Fibroblast of gingiva (primary cell): ENCODE data around the gene SOX12.

Experiments
- DNase-seq: peaks from one replicate; pipeline ENCODE4 v3.0.0-alpha.2; 2011; ENCODE audit warnings: low read depth

SOX12 gene

DNA sequence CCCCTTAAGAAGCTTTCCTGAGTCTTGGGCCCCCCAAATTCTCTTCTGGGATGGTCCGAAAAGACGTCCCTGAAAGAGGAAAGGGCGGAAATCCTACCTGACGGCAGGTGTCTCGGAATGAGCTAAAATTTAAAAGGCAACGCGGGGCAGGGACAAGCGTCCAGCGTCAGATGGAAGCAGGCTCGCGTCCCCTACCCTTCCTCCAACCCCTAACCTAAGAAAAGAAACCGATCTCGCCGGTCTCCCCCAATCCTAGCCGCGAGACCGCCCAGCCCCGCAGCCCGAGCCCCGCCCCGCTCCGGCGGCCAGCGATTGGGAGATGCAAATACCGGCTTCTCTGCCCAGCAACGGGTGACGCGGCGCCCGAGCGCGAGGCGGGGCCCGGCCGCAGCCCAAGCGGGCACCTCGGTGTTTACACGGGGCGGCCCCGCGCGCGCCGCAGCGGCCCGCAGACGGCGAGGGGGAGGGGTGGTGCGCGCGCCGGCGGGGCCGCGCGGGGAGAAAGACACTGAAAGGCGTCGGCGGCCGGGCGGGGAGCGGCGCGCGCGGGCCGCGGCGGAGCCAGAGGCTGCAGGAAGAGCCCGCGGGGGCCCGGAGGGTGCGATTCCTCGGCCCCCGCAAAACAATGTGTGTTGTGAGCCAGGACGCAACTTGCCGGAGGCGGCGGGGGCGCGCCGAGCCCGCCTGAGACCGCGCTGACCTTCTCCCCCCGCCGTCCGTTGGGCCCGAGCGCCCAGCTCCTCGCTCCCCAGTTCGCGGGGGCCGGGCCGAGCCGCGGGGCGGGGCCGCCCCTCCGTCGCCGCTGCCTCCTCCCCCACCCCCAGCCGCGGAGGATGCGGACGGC is at the start of gene SOX12:
Gene SOX12 (plus strand): TSS at position 508 of the 844 bp plus-strand sequence. CDS start 373 bp downstream, outside the sequence.
- DNase-seq, result peak; percentile 88

DNA sequence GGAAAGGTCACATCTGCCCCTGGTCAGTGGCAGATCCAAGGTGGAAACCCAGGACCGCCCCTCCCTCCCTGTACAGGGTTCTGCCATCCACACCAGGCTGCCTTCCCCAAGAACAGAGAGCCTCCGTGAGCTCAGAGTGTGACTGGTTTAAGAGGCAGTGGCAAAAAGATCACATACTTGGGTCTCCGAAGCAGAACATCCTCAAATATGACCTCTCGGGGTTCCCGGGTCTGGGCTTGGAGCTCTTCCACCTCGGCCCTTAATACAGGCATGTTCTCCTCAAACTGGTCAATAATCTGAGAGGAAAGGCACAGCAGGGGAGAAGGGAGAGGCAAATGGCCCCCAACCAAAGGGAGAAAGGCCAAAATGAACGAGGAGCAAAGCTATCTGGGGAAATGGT is 49.6 kb upstream of the SOX12 start:
- no peak for DNase-seq

DNA sequence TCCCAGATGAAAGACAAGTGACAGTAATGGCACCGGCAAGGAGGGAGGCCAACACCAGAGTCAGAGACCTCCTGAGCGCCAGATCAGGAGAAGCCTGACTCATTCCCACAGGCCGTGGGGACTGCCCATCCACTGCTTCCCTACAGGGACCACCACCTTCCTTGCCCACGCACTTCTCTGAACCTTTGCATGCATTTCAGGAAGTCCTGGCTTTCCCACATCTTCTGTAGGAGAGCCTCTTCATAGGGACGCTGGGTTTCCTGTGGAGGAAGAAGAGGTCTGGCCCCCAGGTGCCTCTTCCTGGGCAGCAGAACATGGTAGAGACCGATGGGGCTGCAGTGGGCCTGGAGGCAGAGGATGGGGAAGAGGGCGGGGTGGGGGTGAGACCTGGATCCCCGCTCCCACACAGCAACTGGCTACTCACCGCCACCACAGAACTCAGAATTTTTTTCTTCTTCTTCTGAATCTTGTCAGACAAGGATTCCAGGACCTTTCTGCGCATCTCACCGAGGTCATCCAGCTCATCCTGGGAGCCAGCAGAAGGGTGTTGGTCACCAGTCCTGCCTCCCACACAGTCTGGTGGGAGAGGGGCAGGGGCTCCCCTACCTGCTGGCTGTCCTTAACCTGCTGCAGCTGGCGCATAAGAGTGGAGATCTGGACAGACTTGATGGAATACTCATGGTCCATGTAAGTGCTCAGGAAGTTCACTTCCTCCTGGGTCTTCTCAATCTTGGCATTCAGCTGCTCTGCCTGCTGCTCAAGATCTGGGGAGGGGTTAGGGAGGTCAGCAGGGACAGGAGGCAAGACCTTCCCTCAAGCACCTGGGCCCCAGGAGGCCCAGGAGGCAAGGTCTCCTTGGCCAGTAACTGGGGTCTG is 48.5 kb upstream of the SOX12 start:
- DNase-seq, result no peak

DNA sequence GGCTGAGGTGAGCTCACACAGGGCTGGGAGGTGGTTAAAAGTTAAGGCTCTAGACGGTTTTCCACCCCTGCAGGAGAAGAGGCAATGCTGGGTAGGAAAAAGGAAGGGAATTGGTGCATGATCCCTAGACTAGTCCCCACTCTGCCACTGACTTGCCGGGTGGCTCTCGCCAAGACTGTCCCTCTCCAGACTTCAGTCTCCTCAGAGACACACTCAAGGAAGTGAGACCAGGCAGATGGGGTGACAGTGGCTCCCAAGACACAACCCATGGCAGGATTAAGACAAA is 47.9 kb upstream of the SOX12 start:
- DNase-seq, result no peak

DNA sequence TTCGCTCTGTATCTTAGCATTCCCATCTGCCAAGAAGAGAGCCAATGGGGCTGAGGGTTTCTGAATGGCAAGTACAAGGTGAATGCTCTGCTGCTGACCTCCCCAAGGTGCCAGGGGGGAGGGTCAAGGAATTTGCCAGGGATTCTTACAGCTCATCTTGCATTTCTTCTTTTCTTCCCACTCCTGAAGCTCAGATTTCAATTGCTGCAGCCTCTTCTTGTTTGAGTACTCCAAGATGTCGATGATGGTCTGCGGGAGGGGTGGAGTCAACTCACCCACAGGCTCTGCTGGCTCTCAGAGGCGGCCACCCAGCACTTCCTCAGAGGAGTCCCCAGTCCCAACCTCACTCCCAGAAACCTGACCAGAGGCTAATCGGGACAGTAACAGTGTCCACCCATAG is 47.2 kb upstream of the SOX12 start:
- no peak for DNase-seq

DNA sequence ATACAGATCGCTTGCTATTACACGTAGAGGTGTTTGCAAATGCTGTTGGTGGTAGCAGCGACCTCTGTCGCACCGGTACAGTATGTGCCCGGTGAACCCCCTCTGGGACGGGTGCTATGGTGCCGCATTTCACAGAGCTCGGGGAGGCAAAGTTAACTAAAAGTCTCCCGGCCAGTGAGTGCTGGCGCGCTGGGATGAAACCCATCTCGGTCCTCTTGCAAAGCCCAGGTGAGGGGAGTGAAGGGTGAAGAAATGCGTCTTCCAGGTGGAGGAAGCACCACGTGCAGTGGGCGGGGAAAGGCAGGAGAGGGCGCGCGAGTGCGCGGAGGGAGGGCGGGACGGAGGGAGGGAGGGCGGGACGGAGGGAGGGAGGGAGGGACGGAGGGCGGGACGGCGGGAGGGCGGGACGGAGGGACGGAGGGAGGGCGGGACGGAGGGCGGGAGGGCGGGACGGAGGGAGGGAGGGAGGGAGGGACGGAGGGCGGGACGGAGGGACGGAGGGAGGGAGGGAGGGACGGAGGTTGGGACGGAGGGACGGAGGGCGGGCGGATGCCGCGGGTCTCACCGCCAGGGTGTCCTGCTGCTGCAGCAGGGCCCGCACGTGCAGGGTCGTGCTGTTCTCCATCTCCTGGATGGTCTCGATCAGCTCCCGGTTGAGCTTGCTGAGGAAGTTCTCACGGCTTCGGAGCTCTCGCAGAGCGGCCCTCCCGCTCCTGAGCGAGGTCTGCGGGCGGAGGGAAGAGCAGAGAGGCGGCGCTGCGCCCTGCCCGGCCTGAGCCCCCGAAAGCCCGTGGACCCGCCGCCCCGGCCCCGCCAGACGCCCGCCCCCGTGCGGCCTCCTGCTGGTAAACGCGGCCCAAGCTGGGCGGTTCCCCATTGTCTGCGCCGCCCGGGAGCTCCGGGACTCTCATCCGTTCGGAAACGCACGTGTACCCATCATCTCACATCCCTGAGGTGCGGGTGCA is 46.5 kb upstream of the SOX12 start:
- peak; percentile 67 for DNase-seq

DNA sequence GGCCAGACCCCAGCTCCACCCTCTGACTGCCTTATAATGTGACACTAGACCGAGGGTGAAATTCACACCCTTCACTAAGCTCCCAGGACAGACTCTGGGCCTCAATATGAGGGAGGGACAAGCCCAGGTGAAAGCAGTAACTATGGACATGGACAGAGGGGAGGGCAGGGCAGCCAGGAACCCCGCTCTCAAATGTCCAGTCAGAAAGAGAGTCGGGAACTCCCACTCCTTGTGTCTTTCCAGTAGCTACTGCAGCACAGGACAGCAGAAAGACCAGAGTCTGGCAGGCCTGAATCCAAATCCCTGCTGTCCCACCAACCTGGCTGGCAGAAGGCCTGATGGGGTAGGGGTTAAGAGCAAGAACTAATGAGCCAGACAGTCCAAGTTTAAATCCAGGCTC is 41.2 kb upstream of the SOX12 start:
- no peak for DNase-seq

DNA sequence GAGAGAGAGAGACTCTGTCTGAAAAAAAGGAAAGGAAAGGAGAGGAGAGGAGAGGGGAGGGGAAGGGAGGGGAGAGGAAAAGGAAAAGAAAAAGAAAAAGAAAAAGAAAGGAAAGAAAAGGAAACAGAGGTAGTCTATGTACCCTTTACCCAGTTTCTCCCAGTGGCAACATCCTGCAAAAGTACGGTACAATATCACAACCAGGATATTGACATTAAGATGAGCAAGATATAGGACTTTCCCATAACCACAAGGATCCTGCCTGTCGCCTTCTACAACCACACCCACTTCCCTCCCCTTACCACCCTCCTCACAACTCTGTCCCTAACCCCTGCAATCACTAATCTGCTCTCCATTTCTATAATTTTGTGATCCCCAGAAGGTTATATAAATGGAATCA is 38.8 kb upstream of the SOX12 start:
- no peak for DNase-seq

DNA sequence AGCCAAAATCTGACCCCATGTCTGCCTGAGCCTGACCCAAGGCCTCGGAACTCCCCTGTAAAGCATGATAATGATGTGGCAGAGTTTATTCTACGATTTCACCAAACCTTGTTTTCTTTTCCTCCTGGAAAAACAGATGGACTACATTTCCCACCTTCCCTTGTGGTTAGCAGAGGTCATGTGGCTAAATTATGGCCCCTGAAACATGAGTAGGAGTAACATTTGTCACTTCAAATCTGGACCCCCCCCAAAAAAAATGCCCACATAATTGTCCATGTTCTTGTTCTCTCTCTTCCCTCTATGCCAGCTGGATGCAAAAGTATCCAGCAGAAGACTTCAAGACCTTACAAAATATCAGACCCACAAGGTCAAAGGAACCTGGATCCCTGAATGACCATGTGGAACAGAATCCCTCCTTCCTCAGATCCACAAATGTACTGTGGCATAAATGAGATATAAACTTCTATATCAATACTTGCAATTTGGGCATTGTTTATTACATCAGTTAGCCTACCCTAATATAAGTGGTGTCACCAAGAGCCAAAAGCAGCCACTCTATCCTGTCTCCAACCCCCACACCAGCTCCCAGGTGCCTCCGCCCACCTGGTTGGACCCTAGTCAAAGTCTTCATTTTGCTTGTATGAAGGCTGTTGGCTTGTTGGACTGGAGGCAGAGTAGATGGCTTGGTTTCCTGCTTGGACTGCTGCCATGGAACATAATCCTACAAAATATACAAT is 36.2 kb upstream of the SOX12 start:
- no peak for DNase-seq

DNA sequence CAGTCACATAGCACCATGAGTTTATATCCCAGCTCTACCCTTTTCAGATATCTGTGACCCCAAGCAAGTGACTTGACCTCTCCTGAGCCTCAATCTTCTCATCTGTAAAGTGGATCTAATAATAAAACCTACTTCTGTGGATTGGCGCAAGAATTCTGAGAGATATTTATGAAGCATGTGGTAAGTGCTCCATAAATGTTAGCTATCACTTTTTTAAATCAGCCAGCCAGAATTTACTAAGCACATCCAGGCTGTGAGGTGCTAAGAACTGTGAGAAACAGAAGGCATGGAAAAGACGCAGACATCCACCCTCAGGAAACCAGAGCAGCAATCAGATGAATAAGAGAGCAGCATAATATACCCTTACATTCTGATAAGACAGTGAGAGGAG is 35.7 kb upstream of the SOX12 start:
- DNase-seq, result no peak

DNA sequence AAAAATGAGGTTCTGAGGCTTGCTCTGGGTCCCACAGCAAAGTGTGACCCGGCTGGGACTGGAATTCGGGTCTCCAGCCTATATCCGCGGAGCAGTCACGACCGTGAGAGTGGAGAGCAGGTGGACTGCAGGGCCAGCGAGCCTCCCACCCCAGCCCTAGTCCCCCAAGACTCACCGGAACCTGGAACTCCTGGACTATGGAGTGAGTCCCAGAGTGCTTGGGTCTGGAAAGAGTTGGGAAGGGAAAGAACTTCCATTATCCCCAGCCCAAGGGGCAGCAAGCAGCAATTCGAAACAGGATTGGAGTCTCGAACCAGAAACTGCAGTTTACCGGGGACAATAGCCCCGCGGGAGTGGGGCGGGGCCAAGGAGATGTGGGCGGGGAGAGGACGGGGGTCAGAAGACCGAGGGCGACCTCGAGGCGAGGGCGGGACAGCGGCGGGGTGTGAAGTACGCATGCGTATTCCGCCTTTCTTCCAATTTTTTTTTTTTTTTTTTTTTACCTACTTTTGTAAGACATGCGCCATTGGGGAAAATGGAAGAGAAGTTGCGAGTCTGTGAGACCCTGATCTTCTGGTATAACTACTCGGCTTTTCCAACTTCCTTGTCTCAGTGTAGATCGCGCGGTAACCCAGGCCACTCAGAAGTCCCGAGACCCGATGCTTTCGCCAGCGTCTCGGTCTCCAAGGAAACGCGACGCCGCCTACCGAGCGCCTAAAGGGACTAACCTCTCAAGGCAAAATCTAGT is 35.1 kb upstream of the SOX12 start, which contains the start of gene C20orf96:
Gene C20orf96 (minus strand): TSS at position 667 of the 748 bp plus-strand sequence. CDS start 140 bp downstream, at position 527.
- DNase-seq, result peak; percentile 94

DNA sequence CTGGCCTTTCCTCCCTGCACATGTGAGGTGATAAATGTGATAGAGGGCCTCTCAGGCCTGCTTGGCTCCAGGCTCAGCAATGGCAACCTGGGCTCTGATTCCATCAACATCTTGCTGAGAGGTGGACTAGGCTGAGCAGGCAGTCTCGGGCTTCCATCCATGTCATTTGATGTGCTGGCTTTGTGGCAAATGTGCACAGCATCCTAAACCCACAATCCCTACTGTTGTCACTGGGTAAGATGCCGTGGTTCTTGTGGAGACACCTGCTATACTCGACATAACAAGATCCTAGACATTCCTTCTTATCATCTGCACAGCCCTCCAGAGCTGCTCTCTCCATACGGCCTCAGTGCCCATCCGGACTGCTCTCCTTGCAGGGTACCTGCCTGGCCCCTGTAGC is 30.8 kb upstream of the SOX12 start:
- DNase-seq, result no peak

DNA sequence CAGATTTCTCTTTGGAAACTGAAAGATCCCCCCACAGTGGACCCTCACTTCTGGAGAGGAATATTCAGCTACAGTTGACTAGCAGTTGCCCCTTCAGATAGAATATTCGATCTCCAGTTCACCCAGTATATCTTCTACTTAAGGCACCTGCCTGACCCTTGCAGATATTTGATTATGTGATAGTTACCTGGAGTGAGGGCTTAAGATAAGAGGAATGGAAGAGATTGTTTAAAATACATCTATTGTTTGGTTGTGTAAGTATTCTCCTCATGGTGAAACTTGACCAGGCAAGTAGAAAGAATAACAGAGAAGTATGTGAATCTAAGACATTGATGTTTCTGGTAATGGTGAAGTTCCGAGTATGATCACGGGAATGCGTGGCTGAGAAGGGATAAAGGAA is 29.5 kb upstream of the SOX12 start:
- no peak for DNase-seq

DNA sequence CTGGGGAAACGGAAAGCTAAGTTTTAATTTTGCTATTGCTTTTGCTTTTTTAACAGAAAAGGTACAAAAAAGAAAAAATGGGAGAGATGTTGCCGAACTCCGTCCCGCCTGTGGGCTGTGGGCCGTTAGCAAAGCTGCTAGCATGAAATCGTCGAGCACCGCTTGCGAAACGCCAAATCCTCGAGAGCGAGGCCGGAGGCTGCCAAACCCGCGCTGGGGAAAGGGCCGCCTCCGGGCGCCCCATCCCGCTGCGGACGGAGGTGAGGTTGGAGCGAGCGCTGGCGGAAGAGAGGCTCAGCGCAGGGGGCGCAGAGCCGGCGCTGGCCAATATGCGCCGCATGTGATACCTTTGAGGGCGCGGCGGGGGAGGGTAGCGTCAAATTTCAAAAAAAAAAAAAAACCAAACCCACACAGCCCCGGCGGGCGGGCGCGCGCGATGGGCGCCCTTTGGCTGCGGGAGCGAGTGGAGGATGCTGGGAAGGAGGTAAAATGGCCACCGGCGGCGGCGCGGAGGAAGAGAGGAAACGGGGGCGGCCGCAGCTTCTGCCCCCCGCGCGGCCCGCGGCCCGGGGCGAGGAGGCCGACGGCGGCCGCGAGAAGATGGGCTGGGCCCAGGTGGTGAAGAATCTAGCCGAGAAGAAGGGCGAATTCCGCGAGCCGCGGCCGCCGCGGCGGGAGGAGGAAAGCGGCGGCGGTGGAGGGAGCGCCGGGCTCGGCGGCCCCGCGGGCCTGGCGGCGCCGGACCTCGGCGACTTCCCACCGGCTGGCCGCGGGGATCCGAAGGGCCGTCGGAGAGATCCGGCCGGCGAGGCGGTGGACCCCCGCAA is 28.0 kb upstream of the SOX12 start, which contains the start of gene ZCCHC3:
Gene ZCCHC3 (plus strand): TSS at position 473 of the 827 bp plus-strand sequence. CDS start 17 bp downstream, at position 490.
- DNase-seq, result peak; percentile 96

DNA sequence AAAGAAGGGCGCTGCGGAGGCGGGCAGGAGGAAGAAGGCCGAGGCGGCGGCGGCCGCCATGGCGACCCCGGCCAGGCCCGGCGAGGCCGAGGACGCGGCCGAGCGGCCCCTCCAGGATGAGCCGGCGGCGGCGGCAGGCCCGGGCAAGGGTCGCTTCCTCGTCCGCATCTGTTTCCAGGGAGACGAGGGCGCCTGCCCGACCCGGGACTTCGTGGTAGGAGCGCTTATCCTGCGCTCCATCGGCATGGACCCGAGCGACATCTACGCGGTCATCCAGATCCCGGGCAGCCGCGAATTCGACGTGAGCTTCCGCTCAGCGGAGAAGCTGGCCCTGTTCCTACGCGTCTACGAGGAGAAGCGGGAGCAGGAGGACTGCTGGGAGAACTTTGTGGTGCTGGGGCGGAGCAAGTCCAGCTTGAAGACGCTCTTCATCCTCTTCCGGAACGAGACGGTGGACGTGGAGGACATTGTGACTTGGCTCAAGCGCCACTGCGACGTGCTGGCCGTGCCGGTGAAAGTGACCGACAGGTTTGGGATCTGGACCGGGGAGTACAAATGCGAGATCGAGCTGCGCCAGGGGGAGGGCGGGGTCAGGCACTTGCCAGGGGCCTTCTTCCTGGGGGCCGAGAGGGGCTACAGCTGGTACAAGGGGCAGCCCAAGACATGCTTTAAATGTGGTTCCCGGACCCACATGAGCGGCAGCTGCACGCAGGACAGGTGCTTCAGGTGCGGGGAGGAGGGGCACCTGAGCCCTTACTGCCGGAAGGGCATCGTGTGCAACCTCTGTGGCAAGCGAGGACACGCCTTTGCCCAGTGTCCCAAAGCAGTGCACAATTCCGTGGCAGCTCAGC is 27.2 kb upstream of the SOX12 start:
- peak; percentile 81 for DNase-seq

DNA sequence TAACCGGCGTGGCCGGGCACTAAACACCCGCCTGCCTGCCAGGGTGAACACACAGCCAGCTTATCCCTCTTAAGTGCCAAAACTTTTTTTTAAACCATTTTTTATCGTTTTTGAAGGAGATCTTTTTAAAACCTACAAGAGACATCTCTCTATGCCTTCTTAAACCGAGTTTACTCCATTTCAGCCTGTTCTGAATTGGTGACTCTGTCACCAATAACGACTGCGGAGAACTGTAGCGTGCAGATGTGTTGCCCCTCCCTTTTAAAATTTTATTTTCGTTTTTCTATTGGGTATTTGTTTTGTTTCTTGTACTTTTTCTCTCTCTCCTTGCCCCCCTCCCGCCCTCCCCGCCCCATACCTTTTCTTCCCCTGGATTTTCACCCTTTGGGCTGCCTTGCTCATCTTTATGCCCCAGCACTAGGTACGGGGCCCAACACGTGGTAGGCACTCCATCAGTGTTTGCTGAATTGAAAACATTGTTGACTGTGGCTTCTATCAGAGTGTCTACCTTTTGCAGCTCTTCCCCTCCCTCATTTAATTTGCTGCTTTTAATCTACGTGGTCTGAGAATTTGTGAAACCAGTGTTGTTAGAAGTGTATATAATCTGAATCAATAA is 26.5 kb upstream of the SOX12 start:
- DNase-seq, result no peak

DNA sequence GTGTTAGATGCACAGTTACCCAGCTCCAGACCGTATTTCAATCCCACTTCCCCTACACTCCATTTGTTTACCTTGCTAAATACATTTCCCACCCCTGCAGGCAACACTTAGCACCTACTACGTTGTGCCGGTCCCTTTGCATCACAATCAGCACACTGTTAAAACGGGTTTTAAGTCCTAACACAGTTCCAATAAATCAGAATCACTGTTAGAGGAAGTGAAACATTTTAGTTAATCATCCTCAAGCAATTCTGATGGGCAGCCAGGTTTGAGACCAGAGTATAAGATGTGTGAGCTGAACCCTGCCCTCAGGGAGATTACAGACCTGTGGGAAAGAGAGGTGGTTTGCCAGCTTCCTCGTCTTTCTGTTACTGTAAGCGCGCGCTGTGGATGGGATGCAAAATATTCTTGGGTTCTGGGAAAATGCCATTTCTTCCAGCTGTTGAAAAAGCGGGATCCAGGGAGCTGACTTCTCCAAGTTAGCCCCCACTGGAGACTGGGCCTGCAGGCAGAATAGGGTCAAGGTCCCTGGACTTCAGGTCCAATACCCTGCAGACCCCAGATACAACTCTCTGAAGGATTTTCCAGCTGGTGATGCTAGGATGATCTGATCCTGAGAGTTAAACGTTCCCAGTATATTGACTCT is 24.9 kb upstream of the SOX12 start:
- DNase-seq, result no peak
